Limb (tissue), 2 donors: ENCODE measurements around the gene DRC1.
"Not testable (repeated sequence)": the region's sequence is repeated elsewhere in the genome, so short reads cannot be mapped to it uniquely, and the experiment has no call there.

Experiments used
- DNase-seq, 2 donors: peaks; one replicate each; pipeline ENCODE4 v3.0.0-alpha.2; 2016; ENCODE audit errors: extremely low spot score in 2 of 2

The DRC1 gene

DNA sequence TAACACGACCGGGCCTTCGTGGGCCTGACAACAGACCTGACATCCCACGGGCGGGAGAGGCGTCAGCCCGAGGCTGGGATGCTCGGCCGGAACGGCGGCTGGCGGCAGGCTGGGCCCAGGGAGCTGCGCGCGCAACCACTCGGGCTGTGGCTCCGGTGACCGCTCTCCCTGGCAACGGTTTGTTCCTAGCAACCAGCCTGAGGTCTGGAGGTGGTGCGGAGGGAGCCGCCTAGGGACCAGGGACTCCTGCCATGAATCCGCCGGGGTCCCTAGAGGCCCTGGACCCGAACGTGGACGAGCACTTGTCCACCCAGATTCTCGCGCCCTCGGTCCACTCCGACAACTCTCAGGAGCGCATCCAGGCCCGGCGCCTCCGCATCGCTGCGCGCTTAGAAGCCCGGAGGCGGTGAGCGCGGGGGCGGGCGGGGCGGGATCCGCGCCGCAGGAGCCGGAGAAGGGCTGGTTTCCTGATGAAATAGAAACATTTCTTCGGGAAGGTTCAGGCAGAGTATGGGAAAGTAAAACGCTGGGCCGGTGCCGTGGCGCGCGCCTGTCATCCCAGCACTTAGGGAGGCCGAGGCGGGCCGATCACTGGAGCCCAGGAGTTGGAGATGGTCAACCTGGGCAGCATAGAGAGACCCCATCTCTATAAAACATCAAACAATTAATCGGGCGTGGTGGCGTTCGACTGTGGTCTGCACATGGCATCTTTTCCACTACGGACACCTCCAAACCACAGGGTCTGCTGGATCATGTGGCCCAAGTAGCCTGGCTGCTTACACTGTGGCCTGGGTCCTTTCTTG, at the start of gene DRC1:
Gene DRC1, plus strand, starts transcription at position 182 of the 803 bp plus-strand sequence. Its CDS starts 70 bp downstream, at position 252.
- DNase-seq = peak; percentile 82 to 90

DNA sequence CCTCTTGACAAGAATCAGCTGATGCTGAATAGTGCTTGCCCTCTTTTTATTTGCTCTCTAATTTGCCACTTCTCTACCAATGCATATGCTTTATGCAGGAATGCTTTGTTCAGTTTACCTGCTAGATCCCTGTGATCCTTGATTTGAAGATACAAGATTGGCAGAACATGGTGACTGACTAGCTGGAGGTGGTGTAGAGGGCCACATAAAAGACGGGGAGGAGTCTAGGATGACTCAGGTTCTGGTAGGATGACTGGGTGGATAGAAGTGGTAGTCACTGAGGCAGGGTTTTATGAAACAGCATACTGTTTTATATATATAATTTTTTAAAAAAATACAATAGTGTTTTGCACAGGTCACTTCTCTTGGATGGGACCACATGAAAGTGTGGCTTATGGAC, 48.8 kb upstream of the DRC1 start:
- no peak for DNase-seq

DNA sequence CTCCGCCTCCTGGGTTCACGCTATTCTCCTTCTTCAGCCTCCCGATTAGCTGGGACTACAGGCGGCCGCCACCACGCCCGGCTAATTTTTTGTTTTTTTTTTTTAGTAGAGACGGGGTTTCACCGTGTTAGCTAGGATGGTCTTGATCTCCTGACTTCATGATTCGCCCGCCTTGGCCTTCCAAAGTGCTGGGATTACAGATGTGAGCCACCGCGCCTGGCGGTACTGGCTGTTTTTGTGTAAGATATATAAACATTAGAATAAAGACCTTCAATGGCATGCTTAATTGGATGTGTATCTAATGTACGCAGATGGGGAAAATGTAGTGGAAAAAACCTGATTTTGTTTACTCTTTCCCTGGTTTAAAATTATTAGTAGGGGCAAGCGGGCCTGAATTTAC, 47.3 kb upstream of the DRC1 start:
- DNase-seq = not testable (repeated sequence)

DNA sequence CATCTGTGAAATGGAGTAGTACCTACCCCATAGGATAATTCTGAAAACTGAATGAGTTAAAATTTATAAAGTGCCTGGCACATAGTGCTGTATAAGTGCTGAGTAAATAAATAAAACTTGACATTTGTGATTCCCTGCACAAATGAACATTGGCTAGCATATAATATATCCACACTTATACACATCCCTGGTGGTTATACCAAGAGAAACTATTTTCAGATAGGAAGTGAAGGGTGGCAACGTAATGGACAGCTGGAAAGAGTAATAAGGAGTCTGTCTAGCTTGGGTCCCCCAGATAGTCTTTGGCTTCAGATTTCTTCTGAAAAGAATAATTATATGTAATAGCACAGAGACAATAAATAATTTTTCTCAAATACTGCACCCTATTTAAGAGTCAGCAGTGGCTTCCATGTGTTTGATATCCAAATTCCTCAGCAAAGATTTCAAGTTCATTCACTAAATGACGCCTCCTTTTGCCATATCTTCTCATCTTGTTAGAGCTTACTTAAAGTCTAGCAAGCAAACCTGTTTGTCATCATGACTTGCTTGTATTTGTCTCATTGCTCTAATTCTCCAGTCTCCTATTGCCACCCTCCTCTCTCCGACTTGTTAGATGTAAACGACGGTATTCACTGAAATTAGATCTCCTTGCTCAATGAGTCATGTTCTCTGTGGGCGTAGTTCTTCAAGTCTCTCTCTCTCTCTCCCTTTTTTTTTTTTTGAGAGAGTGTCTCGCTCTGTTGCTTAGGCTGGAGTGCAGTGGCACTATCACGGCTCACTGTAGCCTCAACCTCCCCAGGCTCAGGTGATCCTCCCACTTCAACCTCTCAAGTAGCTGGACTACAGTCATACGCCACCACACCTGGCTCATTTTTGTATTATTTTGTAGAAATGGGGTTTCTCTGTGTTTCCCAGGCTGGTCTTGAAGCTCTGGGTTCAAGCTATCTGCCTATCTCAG, 46.4 kb upstream of the DRC1 start:
- no peak for DNase-seq

DNA sequence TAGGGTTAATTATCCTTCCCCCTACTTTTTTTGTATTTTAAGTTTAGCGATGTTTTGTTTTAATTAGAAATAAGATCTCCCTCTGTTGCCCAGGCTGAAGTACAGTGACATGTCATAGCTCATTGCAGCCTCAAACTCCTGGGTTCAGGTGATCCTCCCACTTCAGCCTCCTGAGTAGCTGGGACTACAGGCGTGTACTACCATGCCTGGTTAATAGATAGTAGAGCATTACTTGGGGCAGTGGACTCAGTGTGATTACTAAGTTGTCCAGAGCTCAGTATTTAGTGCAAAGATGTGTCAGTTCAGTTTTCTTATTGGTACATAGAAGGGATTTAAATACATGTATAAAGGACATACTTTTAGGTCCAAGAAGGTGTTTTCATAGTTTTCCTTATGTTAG, 45.6 kb upstream of the DRC1 start:
- DNase-seq = no peak

DNA sequence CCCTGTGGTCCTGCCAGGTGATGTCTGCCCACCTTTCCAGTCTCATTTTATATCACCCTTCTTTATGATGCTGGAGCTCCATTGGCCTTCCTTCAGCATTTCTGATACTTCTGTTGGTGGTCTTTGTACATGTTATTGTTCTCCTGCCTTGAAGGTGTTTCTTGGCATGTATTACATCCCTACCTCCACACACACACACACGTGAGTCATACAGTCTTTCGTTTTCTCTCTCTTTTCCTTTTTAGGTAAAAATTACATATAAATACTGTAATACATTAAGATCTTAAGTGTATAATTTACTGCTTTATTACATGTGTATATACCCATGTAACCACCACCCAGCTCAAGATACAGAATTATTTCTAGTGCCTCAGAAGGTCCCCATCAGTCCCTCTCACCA, 44.9 kb upstream of the DRC1 start:
- DNase-seq = no peak

DNA sequence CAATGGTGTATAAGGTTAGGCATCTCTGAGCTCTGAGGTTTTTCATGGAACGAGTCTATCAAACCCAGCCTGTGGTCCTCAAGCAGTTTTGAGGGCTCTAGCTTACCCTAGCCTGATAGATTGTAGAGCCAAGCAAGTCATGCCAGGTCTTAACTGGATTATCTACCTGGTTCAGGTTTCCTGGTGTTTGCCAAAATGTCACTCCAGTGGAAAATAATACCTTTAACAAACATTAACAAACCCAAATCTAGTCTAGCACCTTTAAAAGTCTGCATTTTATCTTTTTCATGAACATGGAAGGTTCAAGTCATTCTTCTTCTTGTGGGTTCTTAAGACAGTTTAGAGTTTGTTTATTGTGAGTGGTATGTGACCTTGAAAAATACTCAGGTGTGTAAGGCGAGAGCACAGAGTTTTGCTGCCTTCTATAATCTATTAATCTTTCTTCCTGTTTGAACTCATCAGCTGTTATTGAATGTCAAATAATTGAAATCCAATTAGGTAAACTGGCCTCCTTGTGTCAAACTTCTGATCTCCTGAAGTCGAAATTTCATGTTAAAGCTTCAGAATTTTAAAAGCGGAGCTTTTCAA, 41.7 kb upstream of the DRC1 start:
- DNase-seq = no peak

DNA sequence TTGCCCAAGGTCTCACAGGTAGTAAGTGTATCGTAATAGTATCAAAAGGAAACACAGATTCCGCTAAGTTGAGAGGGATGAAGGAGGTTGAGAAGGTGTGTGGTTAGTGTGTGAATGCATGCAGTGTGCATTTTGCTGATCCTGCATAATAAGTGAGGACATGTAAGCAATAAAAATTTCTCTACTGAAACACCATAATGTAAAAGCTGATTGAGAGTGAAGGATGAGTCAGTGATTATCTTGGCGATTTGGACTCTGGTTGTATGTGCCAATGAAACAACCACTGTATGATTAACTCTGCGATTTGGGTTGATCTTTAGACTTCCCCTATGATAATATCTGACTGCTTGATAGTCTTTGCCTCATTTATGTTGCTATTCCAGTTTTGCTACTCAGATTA, 38.4 kb upstream of the DRC1 start:
- no peak for DNase-seq

DNA sequence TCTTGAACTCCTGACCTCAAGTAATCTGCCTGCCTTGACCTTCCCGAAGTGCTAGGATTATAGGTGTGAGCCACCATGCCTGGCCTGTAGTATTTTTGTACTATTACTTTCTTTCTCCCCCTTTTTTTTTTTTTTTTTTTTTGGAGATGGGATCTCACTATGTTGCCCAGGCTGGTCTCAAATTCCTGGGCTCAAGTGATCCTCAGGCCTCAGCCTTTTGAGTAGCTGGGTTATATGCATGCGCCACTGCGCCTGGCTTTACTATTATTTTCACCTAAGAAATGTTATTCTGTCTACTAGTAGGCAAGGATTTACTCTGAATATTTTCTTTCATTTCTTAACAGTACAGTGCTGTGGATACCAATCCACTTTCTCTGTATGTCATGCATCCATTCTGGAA, 37.8 kb upstream of the DRC1 start:
- no peak for DNase-seq

DNA sequence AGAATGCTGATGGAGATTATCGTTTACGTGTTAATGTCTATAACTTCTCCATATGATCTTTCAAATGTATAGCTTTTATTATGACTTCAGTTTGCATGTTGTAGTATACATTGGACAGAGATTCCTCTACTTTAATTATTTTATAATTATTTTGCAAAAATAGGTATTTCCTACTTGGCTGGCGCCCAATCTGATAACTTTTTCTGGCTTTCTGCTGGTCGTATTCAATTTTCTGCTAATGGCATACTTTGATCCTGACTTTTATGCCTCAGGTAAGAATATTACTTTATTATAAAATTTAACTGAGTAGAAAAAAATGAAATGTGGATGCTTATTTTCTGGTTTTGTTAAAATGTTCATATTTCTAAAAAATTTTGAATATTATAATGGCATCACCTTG, 37.1 kb upstream of the DRC1 start:
- no peak for DNase-seq

DNA sequence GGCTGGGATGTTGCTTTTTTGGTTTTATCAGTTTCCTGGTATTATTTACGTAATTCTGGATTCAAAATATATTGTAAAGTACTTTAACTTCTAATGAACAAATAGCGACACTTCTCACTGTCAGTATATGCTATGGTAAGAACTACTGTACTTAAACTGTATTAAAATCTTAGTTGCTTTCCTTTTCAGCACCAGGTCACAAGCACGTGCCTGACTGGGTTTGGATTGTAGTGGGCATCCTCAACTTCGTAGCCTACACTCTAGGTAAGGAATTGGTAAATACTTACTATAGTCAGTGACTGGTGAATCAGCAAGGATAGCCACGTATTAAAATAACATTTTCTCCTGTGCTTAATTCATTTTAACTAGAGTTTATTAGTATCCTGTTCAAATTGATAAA, 34.8 kb upstream of the DRC1 start:
- no peak for DNase-seq

DNA sequence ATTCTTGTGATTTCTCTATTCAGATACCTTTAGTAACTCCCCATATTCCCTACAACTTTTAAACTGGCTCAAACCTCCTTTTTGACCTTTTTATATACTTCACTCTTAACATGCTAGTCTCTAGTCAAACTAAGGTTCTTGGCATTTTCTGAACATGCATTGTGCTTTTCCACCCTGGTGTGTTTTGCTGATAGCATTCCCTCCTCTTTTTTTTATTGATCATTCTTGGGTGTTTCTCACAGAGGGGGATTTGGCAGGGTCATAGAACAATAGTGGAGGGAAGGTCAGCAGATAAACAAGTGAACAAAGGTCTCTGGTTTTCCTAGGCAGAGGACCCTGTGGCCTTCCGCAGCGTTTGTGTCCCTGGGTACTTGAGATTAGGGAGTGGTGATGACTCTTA, 32.1 kb upstream of the DRC1 start:
- DNase-seq = not testable (repeated sequence)

DNA sequence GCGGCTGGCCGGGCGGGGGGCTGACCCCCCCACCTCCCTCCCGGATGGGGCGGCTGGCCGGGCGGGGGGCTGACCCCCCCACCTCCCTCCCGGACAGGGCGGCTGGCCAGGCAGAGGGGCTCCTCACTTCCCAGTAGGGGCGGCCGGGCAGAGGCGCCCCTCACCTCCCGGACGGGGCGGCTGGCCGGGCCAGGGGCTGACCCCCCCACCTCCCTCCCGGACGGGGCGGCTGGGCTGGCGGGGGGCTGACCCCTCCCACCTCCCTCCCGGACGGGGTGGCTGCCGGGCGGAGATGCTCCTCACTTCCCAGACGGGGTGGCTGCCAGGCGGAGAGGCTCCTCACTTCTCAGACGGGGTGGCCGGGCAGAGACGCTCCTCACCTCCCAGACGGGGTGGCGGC, 30.8 kb upstream of the DRC1 start:
- not testable (repeated sequence) for DNase-seq

DNA sequence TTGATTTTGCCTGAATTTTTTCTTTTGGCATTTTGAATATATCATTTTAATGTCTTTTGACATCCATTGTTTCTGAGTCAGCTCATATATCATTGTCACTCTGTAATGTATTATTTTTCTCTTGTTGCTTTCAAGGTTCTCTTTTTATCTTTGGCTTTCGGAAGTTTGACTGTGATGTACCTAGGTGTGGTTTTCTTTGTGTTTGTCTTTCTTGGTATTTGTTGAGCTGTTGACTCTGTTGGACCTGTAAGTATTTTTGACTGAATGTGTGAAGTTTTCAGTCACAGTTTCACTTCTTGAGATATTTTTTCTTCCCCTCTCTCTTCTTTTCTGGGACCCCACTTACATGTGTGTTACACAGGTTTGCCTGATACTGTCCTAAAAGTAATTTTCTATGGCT, 24.9 kb upstream of the DRC1 start:
- no peak for DNase-seq

DNA sequence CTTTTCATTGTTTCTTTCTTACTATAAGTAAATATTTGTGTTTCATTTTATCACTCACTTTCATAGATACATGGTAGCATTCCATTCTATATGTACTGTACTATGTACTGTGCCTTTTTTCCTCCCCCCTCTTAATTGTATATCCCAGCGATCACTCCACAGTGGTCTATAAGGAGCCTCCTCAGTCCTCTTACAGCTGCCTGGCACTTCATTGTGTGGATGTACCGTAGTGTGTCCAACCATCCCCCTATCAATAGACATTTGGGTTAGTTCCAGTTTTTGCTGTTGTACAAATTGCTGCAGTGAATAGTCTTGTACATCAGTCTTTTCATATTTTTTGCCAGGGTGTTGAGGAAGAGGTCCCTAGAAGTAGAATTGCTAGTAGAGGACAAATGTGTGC, 21.4 kb upstream of the DRC1 start:
- DNase-seq = no peak

DNA sequence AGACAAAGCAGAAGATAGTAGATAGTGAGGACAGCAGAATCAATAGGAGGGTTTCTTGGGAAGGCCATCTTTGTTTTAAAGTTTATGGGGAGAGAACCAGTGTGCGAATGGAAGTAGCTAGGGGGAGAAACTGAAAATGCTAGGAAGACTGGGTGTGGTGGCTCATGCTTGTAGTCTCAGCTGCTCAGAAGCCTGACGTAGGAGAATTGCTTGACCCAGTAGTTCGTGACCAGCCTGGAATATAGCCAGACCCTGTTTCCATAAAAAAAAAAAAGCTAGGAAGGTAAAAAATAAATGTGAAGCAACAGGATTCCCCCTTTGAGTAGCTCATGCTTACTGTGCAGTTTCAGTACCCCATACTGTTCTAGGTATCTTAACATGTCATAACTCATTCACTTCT, 19.2 kb upstream of the DRC1 start:
- DNase-seq = no peak

DNA sequence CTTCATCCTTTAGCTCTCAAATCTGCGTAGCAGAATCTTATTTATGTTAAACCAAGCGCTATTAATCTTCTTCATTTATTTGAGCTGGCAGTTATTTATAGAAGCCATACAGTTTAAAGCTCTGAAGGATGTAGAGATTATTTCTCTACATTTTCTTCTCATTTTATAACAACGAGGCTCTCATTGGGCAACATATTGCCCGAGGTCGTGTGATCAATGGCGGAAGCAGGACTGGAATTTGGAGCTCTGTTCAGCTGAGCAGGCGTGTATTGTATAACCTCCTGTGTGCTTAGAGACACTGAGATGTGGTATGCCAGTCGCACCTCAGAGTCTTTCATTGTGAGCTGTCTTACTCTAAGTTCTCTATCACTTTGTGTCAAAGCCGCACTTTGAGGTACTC, 17.5 kb upstream of the DRC1 start:
- DNase-seq = no peak

DNA sequence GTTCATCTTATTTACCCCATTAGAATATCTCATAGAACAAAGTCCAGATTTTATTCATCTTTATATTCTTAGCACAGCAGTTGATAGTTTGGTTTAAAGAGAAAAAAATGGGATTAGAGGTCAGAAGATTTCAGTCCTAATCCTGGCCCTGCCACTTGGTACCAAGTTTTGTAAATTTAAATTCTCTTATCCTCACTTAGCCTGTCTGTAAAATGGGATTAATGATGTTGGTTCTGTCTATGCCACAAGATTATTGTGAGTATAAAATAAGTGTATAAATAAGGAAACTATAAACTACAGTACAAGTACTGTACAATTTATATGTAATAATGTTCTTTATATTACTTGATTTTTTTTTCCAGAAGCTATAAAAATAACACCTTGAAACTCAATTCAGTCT, 17.1 kb upstream of the DRC1 start:
- no peak for DNase-seq

DNA sequence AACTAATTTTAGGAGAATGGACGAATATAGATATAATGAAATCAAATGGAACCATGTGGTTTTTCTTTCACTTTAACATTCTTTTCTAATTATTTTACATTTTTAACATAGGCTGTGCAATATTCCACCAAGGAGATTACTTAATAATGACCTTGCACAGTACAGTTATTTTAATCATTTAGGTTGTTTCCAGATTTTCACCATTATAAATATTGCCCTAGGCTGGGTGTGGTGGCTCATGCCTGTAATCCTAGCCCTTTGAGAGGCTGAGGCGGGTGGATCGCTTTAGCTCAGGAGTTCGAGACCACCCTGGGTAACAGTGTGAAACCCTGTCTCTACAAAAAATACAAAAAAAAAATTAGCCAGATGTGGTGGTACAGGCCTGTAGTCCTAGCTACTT, 14.5 kb upstream of the DRC1 start:
- no peak for DNase-seq

DNA sequence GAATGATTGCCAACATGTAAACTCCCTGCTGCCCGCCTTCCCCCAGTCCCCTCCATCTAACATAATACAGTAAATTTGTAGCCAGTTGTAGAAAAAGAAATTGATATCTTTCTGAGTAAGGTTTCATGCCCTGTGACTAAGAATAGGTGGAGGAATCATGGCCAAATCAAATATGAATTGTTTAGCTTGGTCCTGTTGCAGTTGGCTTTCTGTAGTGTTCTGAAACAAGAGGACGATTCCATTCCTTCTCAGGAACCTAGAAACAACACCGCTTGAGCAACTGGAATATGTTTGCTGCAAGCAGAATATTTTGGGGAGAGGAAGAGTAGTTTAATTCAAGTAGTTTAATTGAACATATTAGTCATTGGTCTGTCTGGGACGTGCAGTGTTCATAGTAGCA, 7.0 kb upstream of the DRC1 start:
- no peak for DNase-seq

DNA sequence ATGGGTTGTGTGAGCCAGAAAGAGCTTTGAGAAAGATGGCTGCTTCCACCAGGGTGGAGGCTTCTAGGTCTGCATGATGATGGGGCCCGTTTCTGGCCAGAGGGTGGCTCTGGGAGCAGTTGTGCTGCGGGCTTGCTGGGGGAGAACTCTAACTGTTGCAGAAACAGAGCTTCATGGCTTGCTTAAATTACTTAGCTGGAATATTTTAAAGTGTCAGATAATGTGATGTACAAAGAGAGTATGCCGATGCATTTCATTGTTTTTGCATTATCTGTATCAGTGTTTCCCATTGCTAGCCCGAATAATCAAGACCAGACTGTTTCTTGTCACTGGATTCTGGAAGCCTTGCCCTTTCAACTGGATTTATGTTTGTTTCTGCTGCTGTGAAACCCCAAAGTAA, 6.3 kb upstream of the DRC1 start:
- no peak for DNase-seq

DNA sequence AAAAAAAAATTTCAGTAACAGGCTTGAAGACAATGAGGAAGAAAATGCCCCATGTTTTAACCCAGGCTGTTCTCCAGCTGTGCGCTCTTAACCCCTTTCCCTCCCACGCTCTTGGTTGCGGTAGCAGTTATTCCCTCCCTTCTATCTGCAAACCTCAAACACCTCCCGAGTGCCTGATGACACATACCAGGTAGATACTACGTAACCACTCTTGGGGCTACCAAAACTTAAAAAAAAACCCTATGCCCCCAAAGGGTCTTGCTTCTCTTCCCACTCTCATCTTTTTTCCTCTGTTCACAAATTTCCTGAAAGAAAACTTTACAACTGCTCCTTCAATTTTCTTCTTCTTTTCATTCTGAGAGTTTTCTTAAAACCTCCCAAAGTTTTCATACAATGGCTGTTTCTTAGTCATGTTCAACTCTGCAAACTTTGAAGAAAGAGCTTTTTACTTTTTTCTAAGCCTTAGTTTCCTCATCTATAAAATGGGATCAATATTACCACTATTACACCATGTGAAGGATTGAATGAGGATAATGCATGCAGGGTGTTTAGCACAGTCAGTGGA, 4.9 kb upstream of the DRC1 start:
- no peak for DNase-seq
